ENCODE data around the gene CHCHD6.

CHCHD6 gene

GRCh38 chr3:126991366-126992200 is 287.5 kb downstream of the CHCHD6 start:
- TF ChIP-seq CTCF (conservative IDR thresholded peaks at IDR 0.05; ENCODE audit: low read length) = no peak
- H3K4me3 ChIP-seq (ENCODE audit: low read length) = no peak overlapping the region
- DNase-seq (ENCODE audit: low read depth) = no peak

GRCh38 chr3:126992216-126992615 is 288.2 kb downstream of the CHCHD6 start:
- DNase-seq (ENCODE audit: low read depth) = no peak
- TF ChIP-seq CTCF (conservative IDR thresholded peaks at IDR 0.05; ENCODE audit: low read length) = no peak

GRCh38 chr3:126992776-126993175 is 288.7 kb downstream of the CHCHD6 start:
- no peak for DNase-seq (ENCODE audit: low read depth)
- no peak for TF ChIP-seq CTCF (conservative IDR thresholded peaks at IDR 0.05; ENCODE audit: low read length)
- no peak overlapping the region for H3K4me3 ChIP-seq (ENCODE audit: low read length)

More at GRCh38 chr3:126992216-126992615, 288.2 kb downstream of the CHCHD6 start:
- H3K4me3 ChIP-seq (ENCODE audit: low read length) = no peak overlapping the region

- DNase-seq (ENCODE audit: low read depth) = no peak
- TF ChIP-seq CTCF (conservative IDR thresholded peaks at IDR 0.05; ENCODE audit: low read length) = no peak
- H3K4me3 ChIP-seq (ENCODE audit: low read length) = no peak overlapping the region
Measured at GRCh38 chr3:126993436-126993835, 289.4 kb downstream of the CHCHD6 start.

GRCh38 chr3:126994661-126995245 is 290.7 kb downstream of the CHCHD6 start:
- no peak for TF ChIP-seq CTCF (conservative IDR thresholded peaks at IDR 0.05; ENCODE audit: low read length)
- no peak for DNase-seq (ENCODE audit: low read depth)
- no peak overlapping the region for H3K4me3 ChIP-seq (ENCODE audit: low read length)

- no peak for DNase-seq (ENCODE audit: low read depth)
- no peak for TF ChIP-seq CTCF (conservative IDR thresholded peaks at IDR 0.05; ENCODE audit: low read length)
- no peak overlapping the region for H3K4me3 ChIP-seq (ENCODE audit: low read length)
Measured at GRCh38 chr3:126995254-126995780, 291.3 kb downstream of the CHCHD6 start.
